Kidney (tissue), 14 donors: ENCODE measurements around the gene GBA3. TPM values are rescaled to one million over a fixed set of nuclear protein-coding genes. Genes with fewer than 3 reads are reported as not detected.

ENCODE experiments used
- DNase-seq, 5 donors: peaks; one replicate each; pipeline ENCODE4 v3.0.0-alpha.2; 2013 to 2020
- FAIRE-seq: peaks from 2 replicates; lab custom pipeline; 2012; peaks lifted over from hg19 to GRCh38; lab: Jason Lieb, UNC
- H3K27ac ChIP-seq, 2 donors: one replicate each; pipeline ENCODE4 v1.7.0; 2013; ENCODE audit warnings: low read depth in 2 of 2, low read length in 2 of 2, inconsistent platforms in 1 of 2
- H3K27me3 ChIP-seq: one replicate; pipeline ENCODE4 v1.7.1; 2013; ENCODE audit warnings: low read length, inconsistent platforms; ENCODE audit not compliant: control insufficient read depth, insufficient read depth
- H3K36me3 ChIP-seq, 3 donors: one replicate each; pipeline versions ENCODE4 v1.7.0 to v1.7.1; 2013; ENCODE audit warnings: low read length in 3 of 3, control low read depth in 1 of 3, inconsistent platforms in 1 of 3; ENCODE audit not compliant: insufficient read depth in 3 of 3, control insufficient read depth in 2 of 3
- H3K4me1 ChIP-seq, 3 donors: one replicate each; pipeline versions ENCODE4 v1.7.0 to v1.7.1; 2013; ENCODE audit warnings: low read length in 3 of 3, inconsistent platforms in 1 of 3, low read depth in 1 of 3; ENCODE audit not compliant: control insufficient read depth in 2 of 3, insufficient read depth in 2 of 3
- H3K4me3 ChIP-seq, 3 donors: one replicate each; pipeline versions ENCODE4 v1.7.0 to v1.8.1; 2013; ENCODE audit warnings: low read length in 3 of 3, control low read depth in 1 of 3, inconsistent platforms in 1 of 3
- H3K9ac ChIP-seq, 3 donors: one replicate each; pipeline versions ENCODE4 v1.7.0 to v1.7.1; 2013; ENCODE audit warnings: low read length in 3 of 3, control low read depth in 1 of 3, inconsistent platforms in 1 of 3
- H3K9me3 ChIP-seq, 3 donors: one replicate each; pipeline versions ENCODE4 v1.7.0 to v1.7.1; 2013; ENCODE audit warnings: low read length in 3 of 3, control low read depth in 1 of 3, inconsistent platforms in 1 of 3; ENCODE audit not compliant: control insufficient read depth in 2 of 3, insufficient read depth in 1 of 3
- intact Hi-C: fragments of 100-400 bp; cut with DNase I; formaldehyde crosslinking; loops from one replicate; pipeline ENCODE4 v1.11.1; 2022
- polyA plus RNA-seq: library from polyadenylated mRNA; stranded (reverse); fragments of 350-450 nt; fragmentation: Illumina TruSeq; extraction: RNeasy Lipid Tissue Mini Kit (QIAGEN cat#74804); gene quantifications from one replicate; pipeline ENCODE4 v1.2.3, GENCODE V29; 2014; ENCODE audit warnings: low read depth, low replicate concordance; ENCODE audit not compliant: insufficient read depth
- total RNA-seq: library from RNA; stranded (reverse); fragmentation: NEBNext Ultra II Directional; extraction: Animal tissue kit (Norgen Biotek cat#: 25700); gene quantifications from one replicate; pipeline ENCODE4 v1.2.1, GENCODE V29; 2021
- TF ChIP-seq, protein P1 (sequence below): IDR thresholded peaks from 3 replicates; pipeline ENCODE4 v1.5.1; 2012; ENCODE audit warnings: mild to moderate bottlenecking, moderate library complexity, borderline replicate concordance; ENCODE audit not compliant: insufficient read depth; ENCODE audit errors: extremely low read depth
- donor health status: control.
- donor health status: control.
- donor health status: control.
- donor health status: control.
- donor health status: control.
- donor health status: DM: yes; HTN: yes; CAD: no.
- donor health status: Normal renal cell carcinoma (clear cell type).

GBA3 gene
- total and polyA plus RNA-seq, 2 donors from 2014 or later: 40.9 to 59.0 TPM

DNA sequence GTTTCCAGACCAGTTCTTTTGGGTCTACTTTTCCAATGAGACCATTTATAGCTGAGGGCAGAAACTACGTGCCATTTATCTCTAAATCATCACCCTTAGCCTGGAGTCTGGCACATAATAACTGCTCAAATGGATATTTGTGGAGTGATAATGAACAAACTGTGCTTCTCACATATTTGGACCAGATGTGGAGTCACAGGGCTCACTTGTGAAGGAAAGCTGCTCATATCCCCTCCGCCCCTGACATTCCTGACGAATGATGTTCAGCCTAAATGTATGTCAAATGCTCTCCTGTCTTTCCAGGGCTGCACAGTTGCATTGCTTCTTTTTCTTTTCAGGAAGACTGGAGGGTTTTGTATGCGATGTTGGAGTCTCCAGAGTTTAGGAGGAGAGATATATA is 110.1 kb downstream of the GBA3 start:
- no peaks in the 10 kb centered on the region for H3K27me3 ChIP-seq
- DNase-seq: no peak
- no peaks in the 10 kb centered on the region for H3K4me1 ChIP-seq
- H3K27ac ChIP-seq: no peak overlapping the region
- no peak overlapping the region for H3K9ac ChIP-seq
- no peaks in the 10 kb centered on the region for H3K9me3 ChIP-seq
- intact Hi-C loops: no loop called here
- no peak for FAIRE-seq
- no peak overlapping the region for H3K4me3 ChIP-seq
- H3K36me3 ChIP-seq: no peaks in the 10 kb centered on the region
- TF ChIP-seq, protein P1, sequence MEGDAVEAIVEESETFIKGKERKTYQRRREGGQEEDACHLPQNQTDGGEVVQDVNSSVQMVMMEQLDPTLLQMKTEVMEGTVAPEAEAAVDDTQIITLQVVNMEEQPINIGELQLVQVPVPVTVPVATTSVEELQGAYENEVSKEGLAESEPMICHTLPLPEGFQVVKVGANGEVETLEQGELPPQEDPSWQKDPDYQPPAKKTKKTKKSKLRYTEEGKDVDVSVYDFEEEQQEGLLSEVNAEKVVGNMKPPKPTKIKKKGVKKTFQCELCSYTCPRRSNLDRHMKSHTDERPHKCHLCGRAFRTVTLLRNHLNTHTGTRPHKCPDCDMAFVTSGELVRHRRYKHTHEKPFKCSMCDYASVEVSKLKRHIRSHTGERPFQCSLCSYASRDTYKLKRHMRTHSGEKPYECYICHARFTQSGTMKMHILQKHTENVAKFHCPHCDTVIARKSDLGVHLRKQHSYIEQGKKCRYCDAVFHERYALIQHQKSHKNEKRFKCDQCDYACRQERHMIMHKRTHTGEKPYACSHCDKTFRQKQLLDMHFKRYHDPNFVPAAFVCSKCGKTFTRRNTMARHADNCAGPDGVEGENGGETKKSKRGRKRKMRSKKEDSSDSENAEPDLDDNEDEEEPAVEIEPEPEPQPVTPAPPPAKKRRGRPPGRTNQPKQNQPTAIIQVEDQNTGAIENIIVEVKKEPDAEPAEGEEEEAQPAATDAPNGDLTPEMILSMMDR: no peak

DNA sequence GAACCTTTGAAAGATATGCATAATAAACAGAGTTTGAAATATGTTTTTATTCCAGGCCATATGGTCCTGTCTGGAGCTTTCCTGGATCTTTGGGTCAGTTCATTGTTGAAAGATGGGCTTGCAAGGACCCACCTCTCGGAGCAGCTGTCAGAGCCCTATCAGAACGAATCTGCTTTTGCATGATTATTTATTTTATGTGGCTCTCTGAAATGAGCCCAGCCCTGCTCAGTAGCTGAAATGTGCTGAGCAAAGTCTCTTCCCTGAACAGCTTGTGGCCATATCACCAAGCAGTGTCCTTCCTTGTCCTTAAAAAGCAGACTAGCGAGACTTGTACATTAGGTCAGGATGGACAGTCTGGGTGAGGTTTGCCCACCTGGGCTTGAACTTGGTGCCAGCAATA is 110.8 kb downstream of the GBA3 start:
- Histone ChIP-seq H3K4me3 (no peak overlapping the region), H3K4me1 (no peaks in the 10 kb centered on the region), H3K9ac (no peak overlapping the region), H3K9me3 (no peaks in the 10 kb centered on the region), H3K36me3 (no peaks in the 10 kb centered on the region), H3K27ac (no peak overlapping the region), H3K27me3 (no peaks in the 10 kb centered on the region)
- FAIRE-seq: no peak
- TF ChIP-seq, protein P1: no peak
- intact Hi-C loops: no loop called here
- DNase-seq: no peak

DNA sequence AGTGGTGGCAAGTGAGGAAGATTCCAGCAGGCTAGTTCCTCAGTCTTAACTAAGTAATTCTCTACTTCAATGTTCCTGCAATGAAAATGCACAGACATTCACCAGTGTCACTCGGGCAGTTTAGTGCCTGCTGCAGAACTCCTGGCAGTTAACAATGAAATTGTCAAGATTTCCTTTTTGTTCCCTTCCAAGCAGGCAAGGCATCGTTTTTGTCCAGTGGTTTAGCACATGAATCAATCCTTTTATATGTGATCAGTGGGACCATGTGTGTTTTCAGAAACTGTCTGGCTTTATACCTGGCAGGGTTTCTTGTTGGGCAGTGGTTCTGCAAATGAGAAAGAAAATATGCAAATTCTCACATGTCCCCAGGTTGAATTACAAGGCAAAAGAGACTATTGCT is 122.2 kb downstream of the GBA3 start:
- intact Hi-C loops: no loop called here
- Histone ChIP-seq H3K4me3 (no peak overlapping the region), H3K4me1 (no peaks in the 10 kb centered on the region), H3K36me3 (no peaks in the 10 kb centered on the region), H3K9me3 (no peaks in the 10 kb centered on the region), H3K27ac (no peak overlapping the region), H3K9ac (no peak overlapping the region), H3K27me3 (no peaks in the 10 kb centered on the region)
- TF ChIP-seq, protein P1: no peak
- DNase-seq (no peak), FAIRE-seq (no peak)

DNA sequence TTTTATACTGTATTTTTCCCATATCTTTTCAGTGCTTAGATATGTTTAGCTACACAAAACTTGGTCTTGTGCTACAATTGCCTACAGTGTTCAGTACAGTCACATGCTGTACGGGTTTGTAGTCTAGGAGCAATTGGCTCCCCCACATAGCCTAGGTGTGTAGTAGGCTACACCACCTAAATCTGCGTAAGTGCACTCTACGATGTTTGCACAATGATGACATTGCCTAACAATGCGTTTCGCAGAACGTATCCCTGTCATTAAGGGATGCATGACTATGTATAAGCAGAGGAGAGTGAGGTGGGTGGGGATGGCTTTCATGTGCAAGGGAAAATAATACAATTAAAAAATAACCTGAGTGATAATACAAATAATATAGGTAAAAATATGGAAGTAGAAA is 131.4 kb downstream of the GBA3 start:
- Histone ChIP-seq H3K4me3 (no peak overlapping the region), H3K9ac (no peak overlapping the region), H3K36me3 (no peaks in the 10 kb centered on the region), H3K27me3 (no peaks in the 10 kb centered on the region), H3K4me1 (no peaks in the 10 kb centered on the region), H3K9me3 (no peaks in the 10 kb centered on the region), H3K27ac (no peak overlapping the region)
- TF ChIP-seq, protein P1: no peak
- DNase-seq (no peak), FAIRE-seq (no peak)
- intact Hi-C loops: no loop called here
